H1 (cell line): ENCODE data around the gene PRKN. TPM values are rescaled to one million over a fixed set of nuclear protein-coding genes. Genes with fewer than 3 reads are reported as not detected.

Source experiments
- BACH1 ChIP-seq: IDR thresholded peaks from 2 replicates; pipeline ENCODE4 v1.6.1; 2012; ENCODE audit warnings: low read length, improper control_type of control experiment
- GTF2F1 ChIP-seq: IDR thresholded peaks from 2 replicates; pipeline ENCODE4 v1.6.1; 2012; ENCODE audit warnings: low read depth, low read length, improper control_type of control experiment, borderline replicate concordance
- SIX5 ChIP-seq: IDR thresholded peaks from 2 replicates; pipeline ENCODE4 v1.6.1; 2011; ENCODE audit warnings: mild to moderate bottlenecking, low read depth, low read length
- SRF ChIP-seq: IDR thresholded peaks from 2 replicates; pipeline ENCODE4 v1.6.1; 2011; ENCODE audit warnings: mild to moderate bottlenecking, low read depth, low read length, moderate library complexity
- TAF1 ChIP-seq: IDR thresholded peaks from 2 replicates; pipeline ENCODE4 v1.6.1; 2011; ENCODE audit warnings: mild to moderate bottlenecking, low read depth, low read length
- YY1 ChIP-seq: IDR thresholded peaks from 2 replicates; pipeline ENCODE4 v1.6.1; 2011; ENCODE audit warnings: low read depth, mild to moderate bottlenecking, low read length
- polyA plus RNA-seq, 7 experiments: library from polyadenylated mRNA; depleted of rRNA in 3 of 7; stranded (reverse) in 5 of 7; unstranded in 2 of 7; fragments of >200 nt in 5 of 7; fragments of 200-250 nt in 2 of 7; gene quantifications; 1 replicate in 5 of 7; 2 replicates in 1 of 7; 4 replicates in 1 of 7; pipeline versions ENCODE4 v1.2.1 to v1.2.3, GENCODE V29; 2011 to 2013; ENCODE audit warnings: missing spikeins in 2 of 7, mixed read lengths in 2 of 7
- total RNA-seq: library from RNA; stranded (reverse); fragmentation: NEBNext Ultra II Directional; extraction: Animal tissue kit (Norgen Biotek cat#: 25700); gene quantifications from 2 replicates; pipeline ENCODE4 v1.2.1, GENCODE V29; 2021

The PRKN gene
- total and polyA plus RNA-seq, 2 of the 8 experiments (the other 6 are each of a cell fraction or from before 2014, with no cell fraction given), result 0.13 to 0.29 TPM

- TF ChIP-seq TAF1 (no peak), SIX5 (no peak), YY1 (no peak), SRF (no peak), GTF2F1 (no peak), BACH1 (no peak)
- TF ChIP-seq, all 59 proteins: peak for 0
Measured at GRCh38 chr6:161649841-161650240, 1077.7 kb downstream of the PRKN start (continued).
